IPS-NIHi7 (cell line): ENCODE results near the gene PCED1A.

ENCODE experiments used
- DNase-seq: peaks from one replicate; pipeline ENCODE4 v3.0.0; 2012; ENCODE audit warnings: mixed read lengths; ENCODE audit errors: extremely low spot score

The PCED1A gene

GRCh38 chr20:2804852-2805688 is 35.4 kb downstream of the PCED1A start:
- peak; percentile 60 for DNase-seq

- DNase-seq: no peak
Measured at GRCh38 chr20:2804041-2804828, 36.2 kb downstream of the PCED1A start.

GRCh38 chr20:2801286-2801728 is 39.1 kb downstream of the PCED1A start:
- no peak for DNase-seq

GRCh38 chr20:2800521-2801285 is 39.8 kb downstream of the PCED1A start, which contains the start of gene CPXM1:
TSS of gene CPXM1 (minus strand) at chr20:2800627. CDS start at chr20:2800572, 55 bp downstream.
- peak; percentile 86 for DNase-seq

- DNase-seq: peak; percentile 62
Measured at GRCh38 chr20:2799688-2800520, 40.6 kb downstream of the PCED1A start.

- no peak for DNase-seq
Measured at GRCh38 chr20:2799271-2799670, 41.2 kb downstream of the PCED1A start.

GRCh38 chr20:2798814-2799213 is 41.6 kb downstream of the PCED1A start:
- DNase-seq: peak; percentile 75

- no peak for DNase-seq
Measured at GRCh38 chr20:2798095-2798805, 42.2 kb downstream of the PCED1A start.

- no peak for DNase-seq
Measured at GRCh38 chr20:2797136-2797983, 43.1 kb downstream of the PCED1A start.

GRCh38 chr20:2796011-2796660 is 44.3 kb downstream of the PCED1A start:
- DNase-seq: no peak

GRCh38 chr20:2795451-2795850 is 45.0 kb downstream of the PCED1A start:
- no peak for DNase-seq

- DNase-seq: no peak
Measured at GRCh38 chr20:2794866-2795447, 45.5 kb downstream of the PCED1A start.

GRCh38 chr20:2794202-2794748 is 46.2 kb downstream of the PCED1A start:
- DNase-seq: no peak

- no peak for DNase-seq
Measured at GRCh38 chr20:2793471-2793870, 47.0 kb downstream of the PCED1A start.
